SU-DHL-6 (cell line): ENCODE results near the gene PLAAT2.

ENCODE experiments used
- CTCF ChIP-seq: fragments of 200-600 bp; sonication (generic); IDR thresholded peaks from one replicate; pipeline ENCODE4 v1.5.1; 2017; ENCODE audit warnings: antibody characterized with exemption, mild to moderate bottlenecking, low read length, moderate library complexity; ENCODE audit not compliant: insufficient read depth, poor library complexity, severe bottlenecking
- EZH2phosphoT487 ChIP-seq: fragments of 200-600 bp; sonication (generic), shearing (Covaris generic); conservative IDR thresholded peaks from 2 replicates; pipeline ENCODE4 v1.6.1; 2018; ENCODE audit warnings: mild to moderate bottlenecking, antibody characterized with exemption, low read length, moderate library complexity, mixed read lengths

GRCh38 chr11:63583357-63583677 is 20.1 kb upstream of the PLAAT2 start:
- TF ChIP-seq CTCF (no peak), EZH2phosphoT487 (no peak)
